Dermis blood vessel endothelial cell (primary cell): Measurements from ENCODE around the gene HS3ST1. TPM values are rescaled to one million over a fixed set of nuclear protein-coding genes. Genes with fewer than 3 reads are reported as not detected.

Source experiments
- DNase-seq: peaks from one replicate; pipeline ENCODE4 v3.0.0; 2010
- total RNA-seq: library from RNA; depleted of rRNA; stranded (reverse); fragments of >200 nt; gene quantifications from 2 replicates; pipeline ENCODE4 v1.2.3, GENCODE V29; 2014

HS3ST1 gene
- total RNA-seq, result 0.17 and 1.9 TPM in 2 replicates

DNA sequence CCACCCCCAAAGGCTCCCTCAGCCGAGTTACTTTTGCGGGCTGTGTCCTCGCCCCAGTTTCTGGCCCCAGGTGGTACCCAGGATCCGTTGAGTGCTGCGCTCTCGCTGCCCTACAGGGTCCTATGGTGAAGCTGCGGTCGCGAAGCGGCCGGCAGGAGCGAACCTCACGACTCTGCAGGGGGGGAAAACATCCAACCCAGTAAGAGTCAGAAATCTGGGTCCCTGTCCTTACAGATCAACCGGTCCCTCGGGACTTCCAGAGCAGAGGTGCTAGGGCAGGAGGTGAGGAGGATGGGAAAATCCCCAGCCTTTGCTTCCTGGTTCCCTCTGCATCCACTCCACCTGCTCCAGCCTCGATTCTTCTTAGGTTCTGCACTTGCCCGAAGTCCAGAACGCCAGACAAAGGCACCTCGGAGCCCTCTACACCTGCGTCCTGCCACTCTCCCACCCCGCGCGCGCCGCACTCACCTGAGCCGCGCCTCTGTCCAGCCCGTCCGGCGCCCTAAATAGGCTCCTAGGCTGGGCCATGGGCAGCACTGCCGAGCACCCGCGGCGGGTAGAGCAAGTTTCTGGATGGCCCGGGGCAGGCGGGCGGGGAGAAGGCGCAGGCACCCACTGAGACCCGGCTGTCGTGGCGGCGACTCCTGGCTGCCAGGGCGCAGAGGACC, at the start of gene HS3ST1:
TSS of gene HS3ST1 (minus strand) at position 664 of the 668 bp plus-strand sequence. CDS start 28,889 bp downstream, outside the sequence.
- DNase-seq, result peak; percentile 23

DNA sequence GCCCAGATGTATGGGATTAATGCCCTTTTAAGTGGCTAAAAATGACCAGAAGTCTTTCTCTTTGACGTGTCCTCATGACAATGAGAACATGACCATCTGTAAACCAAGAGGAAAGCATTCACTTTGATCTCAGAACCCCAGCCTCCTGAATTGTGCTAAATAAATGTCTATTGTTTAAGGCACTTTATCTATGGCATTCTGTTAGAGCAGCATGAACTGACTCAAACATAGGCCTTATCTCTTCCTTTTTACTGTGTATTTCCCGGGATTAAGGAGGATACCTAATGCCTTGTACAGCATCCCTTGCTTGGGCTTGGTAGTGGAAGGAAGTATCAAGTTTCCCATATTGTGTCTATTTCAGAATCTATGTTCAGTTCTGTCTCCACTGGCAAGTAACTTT, 47.2 kb upstream of the HS3ST1 start:
- DNase-seq, result peak; percentile 62

- DNase-seq, result no peak
These were observed 45.5 kb upstream of the HS3ST1 start for GRCh38 chr4:11474146-11474545.

DNA sequence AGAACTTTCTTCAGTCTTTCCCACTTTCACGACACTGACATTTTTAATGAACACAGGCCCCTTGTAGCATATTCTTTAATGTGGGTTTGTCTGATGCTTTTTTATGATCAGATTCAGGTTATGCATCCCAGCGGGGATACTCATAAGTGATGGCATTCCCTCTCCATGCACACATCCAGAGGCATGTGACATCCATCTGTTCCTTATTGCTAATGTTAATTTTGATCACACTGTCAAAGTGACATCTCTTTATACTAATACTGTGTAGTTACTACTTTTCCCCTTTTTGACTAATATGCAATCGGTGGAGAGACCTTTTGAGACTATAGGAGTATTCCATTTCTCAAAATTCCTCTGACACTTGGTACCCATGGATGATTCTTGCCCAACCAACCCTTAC, 43.8 kb upstream of the HS3ST1 start:
- DNase-seq, result no peak

GRCh38 chr4:11471618-11472017, 42.9 kb upstream of the HS3ST1 start:
- DNase-seq, result peak; percentile 76

DNA sequence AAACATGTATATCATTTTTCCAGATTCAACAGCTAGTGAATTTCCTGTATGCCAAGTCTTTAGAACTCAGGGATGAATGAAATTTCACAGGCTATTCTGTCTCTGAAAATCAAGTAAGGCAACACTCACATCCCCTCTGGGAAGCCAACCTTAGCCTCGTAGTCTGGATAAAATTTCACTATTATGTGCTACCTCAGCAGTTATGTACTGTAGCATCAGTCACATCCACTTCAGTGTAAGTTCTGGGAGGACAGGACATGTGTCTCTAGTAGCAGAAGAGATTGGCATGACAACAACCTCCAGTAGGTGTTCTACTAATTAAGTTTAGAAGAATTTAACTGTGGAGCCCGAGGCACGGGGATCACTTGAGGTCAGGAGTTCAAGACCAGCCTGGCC, 42.4 kb upstream of the HS3ST1 start:
- peak; percentile 12 for DNase-seq

DNA sequence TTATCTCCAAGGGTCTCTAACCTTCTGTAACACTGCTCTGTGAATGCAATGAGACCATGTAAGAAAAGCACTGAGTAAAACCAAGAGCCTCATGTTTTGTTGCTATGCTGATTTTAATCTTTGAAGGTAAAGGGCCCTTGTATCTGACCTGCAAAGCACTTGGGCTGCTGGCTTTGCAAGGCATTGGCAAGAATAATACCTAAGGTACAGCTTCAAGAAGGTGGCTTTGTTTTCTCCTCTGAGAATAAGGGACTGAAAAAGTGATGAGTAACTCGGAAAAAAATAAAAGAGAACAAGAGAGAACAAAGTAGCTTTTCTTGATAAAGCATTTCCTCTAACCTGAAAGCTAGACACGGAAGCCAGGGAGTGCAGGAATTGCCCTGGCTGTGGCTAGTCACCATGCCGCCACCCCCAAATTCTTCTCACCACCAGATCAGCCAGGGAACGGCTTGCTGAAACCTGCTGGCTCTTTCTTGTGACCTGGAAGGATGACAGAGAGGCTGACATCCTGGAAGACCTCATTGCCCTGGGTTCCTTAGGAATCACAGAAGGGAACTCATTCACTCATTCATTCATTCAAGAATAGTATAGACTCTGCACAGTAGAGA, 41.8 kb upstream of the HS3ST1 start:
- DNase-seq, result peak; percentile 22

DNA sequence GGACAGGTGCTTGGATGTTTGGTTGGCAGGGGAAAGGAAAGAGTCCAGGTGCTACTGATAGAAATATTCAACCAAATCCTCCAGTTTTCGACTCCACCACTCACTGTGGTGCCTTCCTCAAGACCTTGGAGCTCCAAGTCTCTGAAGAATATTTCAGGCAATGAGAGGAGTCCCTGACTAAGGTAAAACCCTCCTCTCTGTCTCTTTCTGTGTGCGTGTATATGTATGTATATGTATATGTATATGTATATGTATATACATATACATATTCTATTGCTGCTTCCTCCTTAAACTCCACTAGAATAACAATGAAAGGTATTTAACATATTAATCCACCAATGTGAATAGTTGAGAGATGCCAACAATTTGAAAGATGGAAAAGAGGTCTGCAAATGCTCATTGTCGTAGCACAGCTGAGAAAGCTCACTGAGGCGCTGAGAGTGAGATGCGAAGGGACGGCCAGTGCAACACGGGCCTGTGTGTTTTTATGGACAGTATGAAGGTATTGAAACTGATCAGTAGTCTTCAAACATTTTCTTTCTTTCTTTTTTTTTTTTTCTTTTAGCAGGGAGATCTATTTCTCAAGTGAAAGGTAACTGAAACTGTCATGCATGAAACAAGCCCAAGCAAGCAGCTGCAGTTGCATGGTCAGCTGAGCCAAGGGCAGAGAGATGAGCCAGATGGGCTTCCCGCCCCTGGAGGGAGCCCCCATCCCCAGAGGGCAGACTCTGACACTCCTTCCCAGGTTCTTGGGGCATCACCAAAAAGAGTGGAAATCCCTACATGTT, 41.1 kb upstream of the HS3ST1 start:
- DNase-seq, result no peak

GRCh38 chr4:11468901-11469300, 40.2 kb upstream of the HS3ST1 start:
- no peak for DNase-seq

GRCh38 chr4:11467931-11468330, 39.2 kb upstream of the HS3ST1 start:
- no peak for DNase-seq

GRCh38 chr4:11463707-11464106, 35.0 kb upstream of the HS3ST1 start:
- no peak for DNase-seq

DNA sequence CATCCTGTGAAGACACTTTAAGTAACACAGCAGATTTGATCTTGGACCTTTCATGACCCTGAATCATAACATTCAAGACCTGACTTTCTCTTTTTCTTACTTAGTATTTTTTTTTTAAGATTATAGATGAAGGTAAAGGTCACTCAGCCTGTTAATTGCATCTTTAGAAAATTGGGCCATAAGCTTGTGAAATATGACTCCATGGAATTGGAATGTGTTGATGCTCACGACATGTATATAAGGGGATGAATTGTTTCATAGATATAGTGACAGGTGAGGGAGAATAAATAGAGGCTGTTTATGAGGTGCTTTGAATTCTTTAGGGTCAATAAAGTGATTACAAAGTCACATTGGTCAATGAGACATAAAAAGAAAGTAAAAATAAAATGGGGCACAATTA, 27.7 kb upstream of the HS3ST1 start:
- DNase-seq, result no peak

DNA sequence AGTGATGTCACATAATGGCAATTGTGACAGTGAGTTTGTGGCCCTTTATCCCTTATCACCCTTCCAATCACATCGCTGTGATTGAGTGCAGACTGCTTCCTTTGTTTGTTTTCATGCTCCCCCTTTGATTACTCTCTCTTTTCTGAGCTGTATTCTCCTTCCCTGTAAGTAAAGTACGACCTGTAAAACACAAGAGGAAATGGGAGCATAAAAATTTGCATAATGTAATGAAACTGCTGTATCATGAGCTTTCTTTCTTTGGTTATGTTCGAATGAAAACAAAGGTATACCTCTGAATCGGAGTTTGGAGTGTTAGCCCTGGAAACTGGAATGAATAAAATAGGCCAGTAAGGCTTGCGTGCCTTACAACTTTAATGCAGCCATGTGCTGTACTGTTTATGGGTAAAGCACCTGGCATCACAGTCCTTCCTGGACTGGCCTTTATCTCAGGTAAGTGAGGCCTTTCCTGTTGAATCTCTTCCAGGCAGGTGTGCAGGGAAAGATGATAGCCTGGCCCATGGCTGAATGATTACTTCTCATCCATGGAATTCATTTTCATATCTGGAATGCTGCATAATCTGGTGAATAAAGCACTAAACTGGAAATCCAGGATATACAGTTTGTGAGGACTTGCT, 26.6 kb upstream of the HS3ST1 start:
- DNase-seq, result no peak

GRCh38 chr4:11451716-11452115, 23.0 kb upstream of the HS3ST1 start:
- no peak for DNase-seq

DNA sequence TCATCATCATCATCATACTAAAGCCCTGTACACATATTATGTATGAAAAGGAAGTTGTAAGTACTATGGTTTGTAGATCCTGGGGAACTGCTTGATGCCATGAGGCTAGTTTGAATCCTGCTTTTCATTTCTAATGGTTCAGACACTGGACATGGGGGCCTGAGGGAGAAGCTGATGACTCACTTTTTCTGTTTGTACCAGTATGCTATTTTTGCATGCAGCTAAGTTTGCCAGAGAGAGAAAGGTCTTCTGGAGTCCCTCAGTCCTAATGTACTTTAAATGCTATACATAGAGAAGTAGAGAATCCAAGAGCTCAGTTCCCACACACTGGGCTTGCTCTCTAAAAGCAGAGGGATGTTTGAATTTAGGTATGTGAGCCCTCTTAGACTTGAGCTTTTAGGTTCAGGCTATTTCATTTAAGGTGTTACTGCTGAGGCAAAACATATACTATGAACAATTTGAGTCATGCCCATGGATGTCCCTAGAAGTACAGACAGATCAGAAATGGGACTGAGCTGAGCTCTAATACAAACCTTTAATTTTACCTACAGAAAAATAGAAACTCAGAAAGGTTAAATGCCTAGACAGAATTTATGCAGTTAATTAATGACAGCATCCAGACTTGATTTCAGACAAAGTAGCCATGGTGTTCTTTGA, 17.6 kb upstream of the HS3ST1 start:
- DNase-seq, result peak; percentile 58

DNA sequence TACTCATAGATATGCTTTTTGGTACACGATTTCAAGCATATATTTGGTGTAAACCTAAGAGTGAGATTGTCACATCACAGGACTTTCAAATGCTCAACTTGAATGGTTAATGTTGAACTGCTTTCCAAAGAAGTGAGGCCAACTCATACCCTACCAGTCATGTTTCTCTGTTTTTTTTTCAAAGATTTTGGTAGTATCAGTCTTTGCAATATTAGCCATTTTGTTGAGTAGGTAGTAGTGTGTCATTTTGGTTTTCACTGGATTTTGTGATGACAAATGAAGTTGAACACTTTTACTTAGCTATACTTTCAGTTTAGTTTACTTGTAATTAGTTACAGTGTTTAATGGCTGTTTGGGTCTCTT, 12.5 kb upstream of the HS3ST1 start:
- DNase-seq, result no peak

- DNase-seq, result no peak
These were observed 11.9 kb upstream of the HS3ST1 start for GRCh38 chr4:11440481-11441193.

GRCh38 chr4:11439836-11440235, 11.1 kb upstream of the HS3ST1 start:
- DNase-seq, result no peak

DNA sequence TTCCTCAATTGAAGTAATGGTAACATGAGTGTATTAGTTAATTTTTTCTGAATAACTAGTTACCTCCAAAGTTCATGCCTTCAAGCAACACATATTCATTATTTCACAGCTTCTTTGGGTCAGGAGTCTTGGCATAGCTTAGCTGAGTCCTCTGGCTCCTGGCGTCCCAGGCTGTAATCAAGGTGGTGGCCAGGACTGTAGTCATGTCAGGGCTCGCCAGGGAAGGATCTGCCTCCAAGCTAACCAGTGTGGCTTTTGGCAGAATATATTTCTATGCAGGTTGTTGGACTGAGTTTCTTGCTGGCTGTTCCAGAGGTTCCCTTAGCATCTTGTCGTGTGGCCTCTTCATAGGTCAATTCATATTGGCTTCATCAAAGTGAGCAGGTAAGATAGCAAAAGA, 10.0 kb upstream of the HS3ST1 start:
- DNase-seq, result no peak

GRCh38 chr4:11436673-11437072, 8.0 kb upstream of the HS3ST1 start:
- DNase-seq, result no peak

DNA sequence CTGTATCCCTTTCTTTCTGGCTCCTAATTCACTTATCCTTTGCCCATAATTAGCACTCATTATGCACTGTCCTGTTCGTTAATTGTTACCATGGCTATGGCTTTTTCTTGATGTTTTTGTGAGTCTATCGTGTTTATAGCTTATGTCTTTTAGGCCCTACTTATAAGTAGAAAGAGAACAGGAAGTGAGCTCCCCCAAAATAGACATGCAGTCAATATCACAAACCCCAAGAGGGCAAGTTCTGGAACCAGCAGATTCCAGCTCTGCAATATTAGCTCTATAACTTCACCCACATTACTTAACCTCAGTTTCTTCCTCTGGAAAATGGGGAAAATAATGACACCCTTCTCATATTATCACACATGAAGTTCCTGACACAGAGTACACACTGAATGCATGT, 7.4 kb upstream of the HS3ST1 start:
- no peak for DNase-seq

- no peak for DNase-seq
These were observed 6.9 kb upstream of the HS3ST1 start for GRCh38 chr4:11435557-11435956.
